ENCODE measurements around the gene TUBGCP4.

GRCh38 chr15:43360821-43361220 is 10.1 kb upstream of the TUBGCP4 start:
- TF ChIP-seq, protein P1, sequence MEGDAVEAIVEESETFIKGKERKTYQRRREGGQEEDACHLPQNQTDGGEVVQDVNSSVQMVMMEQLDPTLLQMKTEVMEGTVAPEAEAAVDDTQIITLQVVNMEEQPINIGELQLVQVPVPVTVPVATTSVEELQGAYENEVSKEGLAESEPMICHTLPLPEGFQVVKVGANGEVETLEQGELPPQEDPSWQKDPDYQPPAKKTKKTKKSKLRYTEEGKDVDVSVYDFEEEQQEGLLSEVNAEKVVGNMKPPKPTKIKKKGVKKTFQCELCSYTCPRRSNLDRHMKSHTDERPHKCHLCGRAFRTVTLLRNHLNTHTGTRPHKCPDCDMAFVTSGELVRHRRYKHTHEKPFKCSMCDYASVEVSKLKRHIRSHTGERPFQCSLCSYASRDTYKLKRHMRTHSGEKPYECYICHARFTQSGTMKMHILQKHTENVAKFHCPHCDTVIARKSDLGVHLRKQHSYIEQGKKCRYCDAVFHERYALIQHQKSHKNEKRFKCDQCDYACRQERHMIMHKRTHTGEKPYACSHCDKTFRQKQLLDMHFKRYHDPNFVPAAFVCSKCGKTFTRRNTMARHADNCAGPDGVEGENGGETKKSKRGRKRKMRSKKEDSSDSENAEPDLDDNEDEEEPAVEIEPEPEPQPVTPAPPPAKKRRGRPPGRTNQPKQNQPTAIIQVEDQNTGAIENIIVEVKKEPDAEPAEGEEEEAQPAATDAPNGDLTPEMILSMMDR (IDR thresholded peaks at IDR 0.05), result no peak
- no peak for TF ChIP-seq POLR2A (IDR thresholded peaks at IDR 0.05)
